Osteoblast (primary cell): ENCODE measurements around the gene UBXN4. TPM values are rescaled to one million over a fixed set of nuclear protein-coding genes. Genes with fewer than 3 reads are reported as not detected.

ENCODE experiments used
- DNase-seq: peaks from one replicate; pipeline ENCODE4 v3.0.0; 2011; ENCODE audit warnings: low spot score, mixed read lengths; ENCODE audit not compliant: insufficient read length; ENCODE audit errors: missing footprints
- H2AFZ ChIP-seq: 2 replicates; pipeline ENCODE4 v1.6.0; 2011; ENCODE audit warnings: mild to moderate bottlenecking, low read length
- H3K27ac ChIP-seq: 2 replicates; pipeline ENCODE4 v1.5.1; 2011; ENCODE audit warnings: mild to moderate bottlenecking, low read depth, low read length, moderate library complexity
- H3K27me3 ChIP-seq: 2 replicates; pipeline ENCODE4 v1.6.0; 2012; ENCODE audit warnings: mild to moderate bottlenecking, control low read depth, inconsistent platforms, low read length, moderate library complexity; ENCODE audit not compliant: insufficient read depth
- H3K36me3 ChIP-seq: 2 replicates; pipeline ENCODE4 v1.5.1; 2011; ENCODE audit warnings: mild to moderate bottlenecking, low read length, control low read depth, moderate library complexity; ENCODE audit not compliant: insufficient read depth
- H3K4me1 ChIP-seq: 2 replicates; pipeline ENCODE4 v1.5.1; 2011; ENCODE audit warnings: mild to moderate bottlenecking, low read length, control low read depth, moderate library complexity; ENCODE audit not compliant: insufficient read depth
- H3K4me2 ChIP-seq: 2 replicates; pipeline ENCODE4 v1.6.0; 2011; ENCODE audit warnings: mild to moderate bottlenecking, low read length; ENCODE audit not compliant: insufficient read depth
- H3K4me3 ChIP-seq: fragments of 200-600 bp; sonication (generic); 3 replicates; pipeline ENCODE4 v1.5.1; 2012; ENCODE audit warnings: mild to moderate bottlenecking, low read length, inconsistent platforms; ENCODE audit not compliant: insufficient read depth
- H3K79me2 ChIP-seq: 2 replicates; pipeline ENCODE4 v1.6.0; 2012; ENCODE audit warnings: mild to moderate bottlenecking, low read length, control low read depth, inconsistent platforms; ENCODE audit not compliant: insufficient read depth
- H3K9me3 ChIP-seq: 2 replicates; pipeline ENCODE4 v1.5.1; 2011; ENCODE audit warnings: low read depth, low read length, control low read depth
- H4K20me1 ChIP-seq: 2 replicates; pipeline ENCODE4 v1.6.0; 2012; ENCODE audit warnings: mild to moderate bottlenecking, low read length, control low read depth; ENCODE audit not compliant: insufficient read depth
- CTCF ChIP-seq: IDR thresholded peaks from 2 replicates; pipeline ENCODE4 v1.5.1; 2011; ENCODE audit warnings: mild to moderate bottlenecking, low read depth, low read length, moderate library complexity; ENCODE audit errors: extremely low read depth
- total RNA-seq: library from RNA; depleted of rRNA; stranded (reverse); fragments of >200 nt; gene quantifications from 2 replicates; pipeline ENCODE4 v1.2.3, GENCODE V29; 2012

UBXN4 gene
- 75.6 and 89.0 TPM in 2 replicates for total RNA-seq

GRCh38 chr2:135741395-135742324, at the start of gene UBXN4:
Gene UBXN4, plus strand, starts transcription at chr2:135741855. Its CDS starts 75 bp downstream, at chr2:135741930.
- H4K20me1 ChIP-seq, result peaks cover 38% of the 10 kb centered on the region
- H3K9me3 ChIP-seq, result no peaks in the 10 kb centered on the region
- no peaks in the 10 kb centered on the region for H3K36me3 ChIP-seq
- H3K4me2 ChIP-seq, result peak within 1 kb of the TSS; percentile 83
- DNase-seq, result peak; percentile 97
- peak; percentile 49 for TF ChIP-seq CTCF
- peak within 1 kb of the TSS; percentile 87 for H2AFZ ChIP-seq
- H3K27me3 ChIP-seq, result no peaks in the 10 kb centered on the region
- H3K27ac ChIP-seq, result peak within 1 kb of the TSS; percentile 93
- peak within 1 kb of the TSS; percentile 94 for H3K4me3 ChIP-seq
- peaks cover 23% of the 10 kb centered on the region for H3K4me1 ChIP-seq
- H3K79me2 ChIP-seq, result peaks cover 44% of the 10 kb centered on the region

GRCh38 chr2:135694711-135695110, 46.9 kb upstream of the UBXN4 start:
- H3K4me2 ChIP-seq, result no peak overlapping the region
- no peak overlapping the region for H3K27ac ChIP-seq
- no peaks in the 10 kb centered on the region for H3K79me2 ChIP-seq
- no peaks in the 10 kb centered on the region for H4K20me1 ChIP-seq
- no peak for TF ChIP-seq CTCF
- H3K27me3 ChIP-seq, result no peaks in the 10 kb centered on the region
- H3K36me3 ChIP-seq, result no peaks in the 10 kb centered on the region
- no peaks in the 10 kb centered on the region for H3K4me1 ChIP-seq
- H2AFZ ChIP-seq, result no peak overlapping the region
- no peak for DNase-seq
- no peak overlapping the region for H3K4me3 ChIP-seq
- no peaks in the 10 kb centered on the region for H3K9me3 ChIP-seq

GRCh38 chr2:135698838-135699237, 42.8 kb upstream of the UBXN4 start:
- Histone ChIP-seq H3K79me2 (no peaks in the 10 kb centered on the region), H4K20me1 (peaks cover 2% of the 10 kb centered on the region), H3K9me3 (no peaks in the 10 kb centered on the region), H3K27me3 (no peaks in the 10 kb centered on the region), H3K4me1 (peaks cover 10% of the 10 kb centered on the region), H3K4me3 (no peak overlapping the region), H3K27ac (no peak overlapping the region), H3K4me2 (no peak overlapping the region), H3K36me3 (no peaks in the 10 kb centered on the region), H2AFZ (no peak overlapping the region)
- TF ChIP-seq CTCF, result no peak
- no peak for DNase-seq

- Histone ChIP-seq H3K27me3 (no peaks in the 10 kb centered on the region), H3K9me3 (no peaks in the 10 kb centered on the region), H3K4me3 (no peak overlapping the region), H3K4me2 (no peak overlapping the region), H3K79me2 (no peaks in the 10 kb centered on the region), H3K27ac (no peak overlapping the region), H3K36me3 (no peaks in the 10 kb centered on the region), H3K4me1 (peaks cover 10% of the 10 kb centered on the region), H4K20me1 (peaks cover 2% of the 10 kb centered on the region), H2AFZ (no peak overlapping the region)
- no peak for TF ChIP-seq CTCF
- DNase-seq, result peak; percentile 85
Observed at GRCh38 chr2:135701442-135701841, 40.2 kb upstream of the UBXN4 start.
